HG02678 (cell line): ENCODE measurements around the gene NFE2.

Experiments used
- ATAC-seq: cut with Tn5 transposase; IDR thresholded peaks from one replicate; pipeline ENCODE4 v1.9.1; 2021; ENCODE audit warnings: mild to moderate bottlenecking, moderate library complexity; ENCODE audit not compliant: unreplicated experiment

The NFE2 gene

DNA sequence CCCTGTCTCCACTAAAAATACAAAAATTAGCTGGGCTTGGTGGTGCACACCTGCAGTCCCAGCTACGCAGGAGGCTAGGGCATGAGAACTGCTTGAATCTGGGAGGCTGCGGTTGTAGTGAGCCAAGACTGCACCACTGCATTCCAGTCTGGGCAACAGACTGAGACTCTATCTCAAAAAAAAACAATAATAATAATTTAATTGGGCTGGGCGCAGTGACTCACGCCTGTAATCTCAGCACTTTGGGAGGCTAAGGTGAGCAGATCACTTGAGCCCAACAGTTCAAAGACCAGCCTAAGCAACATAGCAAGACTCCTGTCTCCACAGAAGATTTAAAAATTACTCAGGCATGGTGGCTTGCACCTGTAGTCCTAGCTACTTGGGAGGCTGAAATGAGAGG, 47.6 kb downstream of the NFE2 start:
- no peak for ATAC-seq

DNA sequence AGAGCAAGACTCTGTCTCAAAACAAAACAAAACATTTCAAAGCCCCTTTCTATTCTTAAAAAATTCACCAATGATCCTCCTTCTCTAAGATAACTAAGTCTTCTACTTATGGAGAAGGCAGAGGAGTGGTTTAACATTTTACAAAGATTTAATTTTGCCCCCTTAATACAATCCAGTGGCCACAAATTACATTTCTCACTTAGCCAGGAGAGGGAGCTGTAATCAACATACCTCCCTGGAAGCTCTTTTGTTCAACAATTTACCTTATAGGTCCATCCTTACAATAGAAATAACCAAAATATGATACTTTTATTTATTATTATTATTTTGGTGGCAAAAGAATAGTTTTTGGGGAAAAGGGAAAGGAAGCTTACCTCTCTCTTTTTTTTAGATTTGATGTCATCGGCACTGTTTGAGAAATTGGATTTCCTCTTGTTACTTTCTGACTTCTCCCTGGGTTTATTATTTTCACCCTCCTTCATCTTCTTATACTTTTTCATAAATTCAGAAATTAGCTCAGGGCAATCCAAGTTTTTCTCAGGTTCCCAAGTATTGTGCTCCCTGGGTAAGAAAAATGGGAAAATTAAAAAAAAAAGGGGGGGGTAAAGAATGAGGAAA, 49.0 kb downstream of the NFE2 start:
- no peak for ATAC-seq

DNA sequence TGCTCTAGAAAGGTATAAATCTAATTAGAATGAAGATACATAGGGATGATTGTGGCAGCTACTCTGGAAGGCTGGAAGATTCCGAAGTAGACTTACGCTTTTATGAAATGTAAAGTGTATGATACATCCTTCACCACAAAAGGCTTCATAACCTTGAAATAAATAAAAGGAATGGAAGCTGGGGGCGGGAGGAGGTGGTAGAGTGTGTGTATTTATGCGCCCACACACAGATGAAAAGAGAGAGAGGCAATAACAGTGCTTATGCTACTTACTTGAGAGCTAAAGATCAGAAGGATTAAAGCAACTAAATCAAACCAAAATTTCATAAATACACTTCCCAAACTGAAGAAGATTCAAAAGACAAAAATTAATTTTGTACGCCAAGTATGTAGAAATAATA, 51.3 kb downstream of the NFE2 start:
- ATAC-seq = no peak

DNA sequence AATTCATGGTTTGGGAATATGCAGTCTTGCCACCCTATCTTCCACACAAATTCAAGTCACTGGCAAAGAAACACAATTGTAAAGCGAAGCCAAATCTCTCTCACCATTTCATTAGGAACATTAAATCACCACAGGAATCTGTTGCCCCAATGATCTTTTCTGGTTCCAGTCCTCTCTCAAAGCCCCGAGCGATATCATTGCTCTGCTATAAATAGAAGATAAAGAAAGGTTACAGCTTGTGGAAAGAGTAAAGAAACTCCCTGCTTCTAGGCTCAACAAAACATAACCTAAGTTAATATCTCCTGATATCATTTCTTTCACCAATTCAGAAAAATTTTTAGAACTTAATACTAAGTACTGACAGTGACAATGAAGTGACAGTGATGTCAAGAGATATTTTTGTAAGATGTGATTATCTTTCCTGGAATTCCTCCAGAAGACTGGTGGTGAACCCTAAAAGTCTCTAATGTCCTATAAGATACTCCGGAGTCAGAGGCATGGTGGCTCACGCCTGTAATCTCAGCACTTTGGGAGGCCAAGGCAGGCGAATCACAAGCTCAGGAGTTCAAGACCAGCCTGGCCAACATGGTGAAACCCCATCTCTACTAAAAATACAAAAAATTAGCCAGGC, 54.7 kb downstream of the NFE2 start:
- no peak for ATAC-seq
